DND-41 (cell line): ENCODE data around the gene FAM181B.
"Not testable (repeated sequence)": the region's sequence is repeated elsewhere in the genome, so short reads cannot be mapped to it uniquely, and the experiment has no call there.

Source experiments
- EZH2 ChIP-seq: IDR thresholded peaks from 3 replicates; pipeline ENCODE4 v1.6.1; 2012; ENCODE audit warnings: borderline replicate concordance, low read depth, mild to moderate bottlenecking, moderate library complexity, low read length, inconsistent platforms; ENCODE audit not compliant: severe bottlenecking
- TF ChIP-seq, protein P1 (sequence below): IDR thresholded peaks from 2 replicates; pipeline ENCODE4 v1.5.1; 2012; ENCODE audit warnings: borderline replicate concordance, low read length, moderate library complexity, mild to moderate bottlenecking; ENCODE audit not compliant: poor library complexity, severe bottlenecking; ENCODE audit errors: extremely low read depth

DNA sequence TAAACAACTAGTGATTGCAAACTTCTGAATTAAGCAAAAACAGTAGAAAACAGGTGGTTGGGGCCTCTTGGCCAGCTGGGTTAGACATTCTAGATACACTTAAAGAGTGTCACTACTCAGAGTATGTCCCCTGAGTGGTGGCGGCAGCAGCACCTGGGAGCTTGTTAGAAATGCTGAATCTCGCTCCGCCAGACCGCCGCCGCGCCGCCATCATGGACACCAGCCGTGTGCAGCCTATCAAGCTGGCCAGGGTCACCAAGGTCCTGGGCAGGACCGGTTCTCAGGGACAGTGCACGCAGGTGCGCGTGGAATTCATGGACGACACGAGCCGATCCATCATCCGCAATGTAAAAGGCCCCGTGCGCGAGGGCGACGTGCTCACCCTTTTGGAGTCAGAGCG is 44.3 kb downstream of the FAM181B start:
- TF ChIP-seq, protein P1, sequence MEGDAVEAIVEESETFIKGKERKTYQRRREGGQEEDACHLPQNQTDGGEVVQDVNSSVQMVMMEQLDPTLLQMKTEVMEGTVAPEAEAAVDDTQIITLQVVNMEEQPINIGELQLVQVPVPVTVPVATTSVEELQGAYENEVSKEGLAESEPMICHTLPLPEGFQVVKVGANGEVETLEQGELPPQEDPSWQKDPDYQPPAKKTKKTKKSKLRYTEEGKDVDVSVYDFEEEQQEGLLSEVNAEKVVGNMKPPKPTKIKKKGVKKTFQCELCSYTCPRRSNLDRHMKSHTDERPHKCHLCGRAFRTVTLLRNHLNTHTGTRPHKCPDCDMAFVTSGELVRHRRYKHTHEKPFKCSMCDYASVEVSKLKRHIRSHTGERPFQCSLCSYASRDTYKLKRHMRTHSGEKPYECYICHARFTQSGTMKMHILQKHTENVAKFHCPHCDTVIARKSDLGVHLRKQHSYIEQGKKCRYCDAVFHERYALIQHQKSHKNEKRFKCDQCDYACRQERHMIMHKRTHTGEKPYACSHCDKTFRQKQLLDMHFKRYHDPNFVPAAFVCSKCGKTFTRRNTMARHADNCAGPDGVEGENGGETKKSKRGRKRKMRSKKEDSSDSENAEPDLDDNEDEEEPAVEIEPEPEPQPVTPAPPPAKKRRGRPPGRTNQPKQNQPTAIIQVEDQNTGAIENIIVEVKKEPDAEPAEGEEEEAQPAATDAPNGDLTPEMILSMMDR, result not testable (repeated sequence)
- TF ChIP-seq EZH2, result not testable (repeated sequence)
